ENCODE results near the gene INTS15.

GRCh38 chr7:6655636-6656385 is 66.0 kb downstream of the INTS15 start:
- TF ChIP-seq CTCF (IDR thresholded peaks at IDR 0.05; ENCODE audit: insufficient read depth, low read depth, low read length) (no peak), EZH2 (IDR thresholded peaks at IDR 0.05; ENCODE audit: insufficient read depth, low read length) (no peak)

Data from astrocyte (in vitro differentiated cells and primary cell).